GM19025 (cell line): ENCODE measurements around the gene RFTN2.
"Not testable (repeated sequence)": the region's sequence is repeated elsewhere in the genome, so short reads cannot be mapped to it uniquely, and the experiment has no call there.

ENCODE experiments used
- ATAC-seq: cut with Tn5 transposase; IDR thresholded peaks from one replicate; pipeline ENCODE4 v1.9.1; 2021; ENCODE audit warnings: mild to moderate bottlenecking, low read depth, moderate library complexity; ENCODE audit not compliant: unreplicated experiment

Gene RFTN2

GRCh38 chr2:197677056-197677455 is 1.7 kb upstream of the RFTN2 start:
- ATAC-seq: no peak

GRCh38 chr2:197675711-197676188 is 363 bp upstream of the RFTN2 start:
- ATAC-seq: no peak

- no peak for ATAC-seq
Measured at GRCh38 chr2:197674591-197674990, 796 bp downstream of the RFTN2 start.

- no peak for ATAC-seq
Measured at GRCh38 chr2:197674060-197674459, 1.3 kb downstream of the RFTN2 start.

GRCh38 chr2:197673606-197674005 is 1.8 kb downstream of the RFTN2 start:
- no peak for ATAC-seq

GRCh38 chr2:197673106-197673505 is 2.3 kb downstream of the RFTN2 start:
- no peak for ATAC-seq

- ATAC-seq: no peak
Measured at GRCh38 chr2:197672371-197672893, 3.0 kb downstream of the RFTN2 start.

GRCh38 chr2:197669077-197669476 is 6.3 kb downstream of the RFTN2 start:
- no peak for ATAC-seq

GRCh38 chr2:197668296-197668695 is 7.1 kb downstream of the RFTN2 start:
- no peak for ATAC-seq

- no peak for ATAC-seq
Measured at GRCh38 chr2:197666277-197666676, 9.1 kb downstream of the RFTN2 start.

- ATAC-seq: no peak
Measured at GRCh38 chr2:197661626-197662025, 13.8 kb downstream of the RFTN2 start.

- no peak for ATAC-seq
Measured at GRCh38 chr2:197657562-197657961, 17.8 kb downstream of the RFTN2 start.

- no peak for ATAC-seq
Measured at GRCh38 chr2:197647961-197648690, 27.3 kb downstream of the RFTN2 start.

- ATAC-seq: no peak
Measured at GRCh38 chr2:197641666-197642065, 33.7 kb downstream of the RFTN2 start.

- not testable (repeated sequence) for ATAC-seq
Measured at GRCh38 chr2:197640571-197641122, 34.7 kb downstream of the RFTN2 start.

- no peak for ATAC-seq
Measured at GRCh38 chr2:197633109-197633657, 42.2 kb downstream of the RFTN2 start.

- ATAC-seq: peak; percentile 71
Measured at GRCh38 chr2:197628043-197628500, 47.3 kb downstream of the RFTN2 start.

- no peak for ATAC-seq
Measured at GRCh38 chr2:197626965-197627625, 48.3 kb downstream of the RFTN2 start.

GRCh38 chr2:197620133-197620532 is 55.3 kb downstream of the RFTN2 start:
- ATAC-seq: no peak

- no peak for ATAC-seq
Measured at GRCh38 chr2:197615016-197615652, 60.3 kb downstream of the RFTN2 start.

GRCh38 chr2:197614532-197614931 is 60.9 kb downstream of the RFTN2 start:
- no peak for ATAC-seq
